MCF 10A (cell line): ENCODE measurements around the gene MET. TPM values are rescaled to one million over a fixed set of nuclear protein-coding genes. Genes with fewer than 3 reads are reported as not detected.
"Not testable (repeated sequence)": the region's sequence is repeated elsewhere in the genome, so short reads cannot be mapped to it uniquely, and the experiment has no call there.

ENCODE experiments used
- BruUV-seq: library from RNA; stranded (reverse); fragments of 400-500 nt; replicated peaks from 2 replicates; lab custom pipeline; 2021; lab: Mats Ljungman, UMichigan
- CTCF ChIA-PET: fragments of 300-600 bp; sonication (Branson Sonifier 250); formaldehyde crosslinking; extraction: SDS; loops from one replicate; lab custom pipeline; 2021; ENCODE audit warnings: antibody characterized with exemption, inconsistent platforms; lab: Yijun Ruan, JAX
- POLR2A ChIA-PET: fragments of 300-600, 350-650 bp; sonication (Branson Sonifier 250); formaldehyde crosslinking; extraction: SDS; loops from one replicate; lab custom pipeline; 2020; ENCODE audit warnings: antibody characterized with exemption, inconsistent platforms; lab: Yijun Ruan, JAX
- DNase-seq: peaks from one replicate; pipeline ENCODE4 v3.0.0-alpha.2; 2018; ENCODE audit not compliant: unreplicated experiment
- H3K27ac Mint-ChIP-seq: one replicate; pipeline ENCODE4 v1.8.0; 2022; ENCODE audit warnings: mild to moderate bottlenecking, low read depth, mixed read lengths; ENCODE audit not compliant: unreplicated experiment
- H3K27me3 Mint-ChIP-seq: one replicate; pipeline ENCODE4 v1.8.0; 2022; ENCODE audit warnings: mixed read lengths; ENCODE audit not compliant: insufficient read depth, unreplicated experiment
- H3K36me3 Mint-ChIP-seq: one replicate; pipeline ENCODE4 v1.8.0; 2022; ENCODE audit warnings: mild to moderate bottlenecking, moderate library complexity, mixed read lengths; ENCODE audit not compliant: insufficient read depth, unreplicated experiment
- H3K4me1 Mint-ChIP-seq: one replicate; pipeline ENCODE4 v1.8.0; 2022; ENCODE audit warnings: mixed read lengths; ENCODE audit not compliant: insufficient read depth, unreplicated experiment
- H3K4me3 Mint-ChIP-seq: one replicate; pipeline ENCODE4 v1.8.0; 2022; ENCODE audit warnings: mild to moderate bottlenecking, moderate library complexity, mixed read lengths; ENCODE audit not compliant: unreplicated experiment
- H3K9me3 Mint-ChIP-seq: one replicate; pipeline ENCODE4 v1.8.0; 2022; ENCODE audit warnings: mixed read lengths; ENCODE audit not compliant: unreplicated experiment
- intact Hi-C: fragments of 100-400 bp; cut with micrococcal nuclease; formaldehyde crosslinking; loops from 2 replicates; pipeline ENCODE4 v1.14.1; 2022
- total RNA-seq: library from RNA; stranded (reverse); gene quantifications from 2 replicates; pipeline ENCODE4 v1.2.3, GENCODE V29; 2022
- TF ChIP-seq, protein P1 (sequence below): fragments of 200-600 bp; IDR thresholded peaks from one replicate; pipeline ENCODE4 v1.8.0; 2022; ENCODE audit warnings: antibody characterized with exemption, mild to moderate bottlenecking; ENCODE audit not compliant: unreplicated experiment

MET gene
- total RNA-seq, 1 experiment from 2014 or later = 129 TPM

GRCh38 chr7:116757283-116757682 lies 85.3 kb downstream of the MET start:
- TF ChIP-seq, protein P1, sequence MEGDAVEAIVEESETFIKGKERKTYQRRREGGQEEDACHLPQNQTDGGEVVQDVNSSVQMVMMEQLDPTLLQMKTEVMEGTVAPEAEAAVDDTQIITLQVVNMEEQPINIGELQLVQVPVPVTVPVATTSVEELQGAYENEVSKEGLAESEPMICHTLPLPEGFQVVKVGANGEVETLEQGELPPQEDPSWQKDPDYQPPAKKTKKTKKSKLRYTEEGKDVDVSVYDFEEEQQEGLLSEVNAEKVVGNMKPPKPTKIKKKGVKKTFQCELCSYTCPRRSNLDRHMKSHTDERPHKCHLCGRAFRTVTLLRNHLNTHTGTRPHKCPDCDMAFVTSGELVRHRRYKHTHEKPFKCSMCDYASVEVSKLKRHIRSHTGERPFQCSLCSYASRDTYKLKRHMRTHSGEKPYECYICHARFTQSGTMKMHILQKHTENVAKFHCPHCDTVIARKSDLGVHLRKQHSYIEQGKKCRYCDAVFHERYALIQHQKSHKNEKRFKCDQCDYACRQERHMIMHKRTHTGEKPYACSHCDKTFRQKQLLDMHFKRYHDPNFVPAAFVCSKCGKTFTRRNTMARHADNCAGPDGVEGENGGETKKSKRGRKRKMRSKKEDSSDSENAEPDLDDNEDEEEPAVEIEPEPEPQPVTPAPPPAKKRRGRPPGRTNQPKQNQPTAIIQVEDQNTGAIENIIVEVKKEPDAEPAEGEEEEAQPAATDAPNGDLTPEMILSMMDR = no peak
- DNase-seq = no peak
- Mint-ChIP-seq H3K27me3 (no peaks in the 10 kb centered on the region), H3K9me3 (no peaks in the 10 kb centered on the region), H3K4me3 (no peak overlapping the region), H3K4me1 (no peaks in the 10 kb centered on the region), H3K36me3 (peaks cover 70% of the 10 kb centered on the region), H3K27ac (peak overlapping the region; percentile 21)
- CTCF ChIA-PET = no interaction called here
- intact Hi-C loops = no loop called here
- no TSS peak for BruUV-seq
- POLR2A ChIA-PET = no interaction called here

- H3K36me3 Mint-ChIP-seq = peaks cover 70% of the 10 kb centered on the region
- H3K4me1 Mint-ChIP-seq, H3K4me3 Mint-ChIP-seq, H3K9me3 Mint-ChIP-seq, DNase-seq, intact Hi-C loops, H3K27ac Mint-ChIP-seq, H3K27me3 Mint-ChIP-seq, BruUV-seq: not testable (repeated sequence)
- CTCF ChIA-PET = interaction anchor here (0.7 to 0.9 kb wide), 2 partner anchors 75 to 322 kb away, joined by 3 read pairs; no protein-coding TSS in a partner anchor
- POLR2A ChIA-PET = interaction anchor here (0.8 to 0.9 kb wide), 3 partner anchors 8 to 17 kb away, joined by 3 to 4 read pairs (median 3); no protein-coding TSS in a partner anchor
Observed at GRCh38 chr7:116759642-116760041, 87.6 kb downstream of the MET start.

DNA sequence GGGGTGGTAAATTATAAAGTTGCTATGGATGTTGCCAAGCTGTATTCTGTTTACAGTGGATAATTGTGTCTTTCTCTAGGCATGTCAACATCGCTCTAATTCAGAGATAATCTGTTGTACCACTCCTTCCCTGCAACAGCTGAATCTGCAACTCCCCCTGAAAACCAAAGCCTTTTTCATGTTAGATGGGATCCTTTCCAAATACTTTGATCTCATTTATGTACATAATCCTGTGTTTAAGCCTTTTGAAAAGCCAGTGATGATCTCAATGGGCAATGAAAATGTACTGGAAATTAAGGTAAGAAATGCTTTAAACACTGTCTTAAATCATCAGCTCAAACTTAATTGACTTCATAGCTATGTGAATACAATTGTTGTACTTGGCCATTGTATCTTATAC lies 91.0 kb downstream of the MET start:
- H3K4me1 Mint-ChIP-seq = no peaks in the 10 kb centered on the region
- TF ChIP-seq, protein P1 = no peak
- H3K9me3 Mint-ChIP-seq = no peaks in the 10 kb centered on the region
- H3K27me3 Mint-ChIP-seq = no peaks in the 10 kb centered on the region
- ChIA-PET POLR2A (interaction anchor here (1.6 kb wide), 1 partner anchor 9 kb away, joined by 6 read pairs; no protein-coding TSS in a partner anchor), CTCF (interaction anchor here (0.6 to 1.0 kb wide), 2 partner anchors 20 to 127 kb away, joined by 3 to 5 read pairs; no protein-coding TSS in a partner anchor)
- H3K27ac Mint-ChIP-seq = no peak overlapping the region
- DNase-seq = no peak
- intact Hi-C loops = no loop called here
- no peak overlapping the region for H3K4me3 Mint-ChIP-seq
- peaks cover 69% of the 10 kb centered on the region for H3K36me3 Mint-ChIP-seq
- BruUV-seq = no TSS peak

DNA sequence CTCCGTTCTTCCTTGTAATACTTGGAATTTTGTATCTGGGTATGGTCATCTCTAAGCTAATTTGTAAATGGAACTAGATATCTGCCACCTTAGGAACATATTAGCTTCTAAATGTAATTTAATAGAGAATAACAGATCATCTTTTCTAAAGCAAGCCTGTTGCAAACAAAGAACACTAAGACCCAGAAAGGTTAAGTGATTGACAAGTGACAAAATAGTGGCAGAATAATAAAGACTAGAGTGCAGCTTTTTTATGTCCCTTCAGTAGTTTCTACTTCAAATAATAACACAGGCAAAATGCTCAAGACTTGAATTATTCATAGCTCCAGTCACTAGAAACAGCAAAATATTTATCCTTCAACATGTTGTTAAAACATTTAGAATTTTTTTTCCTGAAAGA lies 91.7 kb downstream of the MET start:
- POLR2A ChIA-PET = interaction anchor here (0.9 kb wide), 1 partner anchor 63 kb away, joined by 3 read pairs; no protein-coding TSS in a partner anchor
- H3K4me3 Mint-ChIP-seq = no peak overlapping the region
- CTCF ChIA-PET = no interaction called here
- no peaks in the 10 kb centered on the region for H3K27me3 Mint-ChIP-seq
- no peaks in the 10 kb centered on the region for H3K9me3 Mint-ChIP-seq
- no peaks in the 10 kb centered on the region for H3K4me1 Mint-ChIP-seq
- TF ChIP-seq, protein P1 = no peak
- intact Hi-C loops = no loop called here
- no TSS peak for BruUV-seq
- DNase-seq = no peak
- H3K36me3 Mint-ChIP-seq = peaks cover 62% of the 10 kb centered on the region
- H3K27ac Mint-ChIP-seq = no peak overlapping the region
